HCT116 (cell line): ENCODE data around the gene RANBP17.

ENCODE experiments used
- CEBPB ChIP-seq: IDR thresholded peaks from 2 replicates; pipeline ENCODE4 v1.6.1; 2012; ENCODE audit warnings: low read depth
- CTCF ChIP-seq, 3 experiments: fragments of 200-600 bp in 1 of 3; sonication (generic) in 1 of 3; IDR thresholded peaks in 2 of 3; conservative IDR thresholded peaks in 1 of 3; 2 replicates each; pipeline ENCODE4 v1.5.1; 2012 to 2017; ENCODE audit warnings: low read depth in 2 of 3, low read length in 2 of 3, antibody characterized with exemption in 1 of 3, borderline replicate concordance in 1 of 3, control low read depth in 1 of 3, mild to moderate bottlenecking in 1 of 3, mixed read lengths in 1 of 3, mixed run types in 1 of 3, moderate library complexity in 1 of 3; ENCODE audit not compliant: insufficient read depth in 1 of 3
- EGR1 ChIP-seq: IDR thresholded peaks from 2 replicates; pipeline ENCODE4 v1.6.1; 2012; ENCODE audit warnings: low read depth
- EZH2phosphoT487 ChIP-seq: fragments of 200-600 bp; IDR thresholded peaks from 2 replicates; pipeline ENCODE4 v1.6.1; 2018; ENCODE audit warnings: antibody characterized with exemption, borderline replicate concordance
- POLR2A ChIP-seq: IDR thresholded peaks from 2 replicates; pipeline ENCODE4 v1.7.0; 2011; ENCODE audit warnings: borderline replicate concordance; ENCODE audit not compliant: insufficient read depth, insufficient read length; ENCODE audit errors: extremely low read depth
- POLR2AphosphoS5 ChIP-seq: IDR thresholded peaks from 2 replicates; pipeline ENCODE4 v1.6.1; 2011; ENCODE audit warnings: mild to moderate bottlenecking, low read depth, low read length, moderate library complexity
- RAD21 ChIP-seq: IDR thresholded peaks from 2 replicates; pipeline ENCODE4 v1.6.1; 2012; ENCODE audit warnings: low read depth, mild to moderate bottlenecking
- SIN3A ChIP-seq: IDR thresholded peaks from 2 replicates; pipeline ENCODE4 v1.6.1; 2012; ENCODE audit warnings: low read depth
- ZFX ChIP-seq: fragments of 450-650 bp; IDR thresholded peaks from 2 replicates; pipeline ENCODE4 v1.6.1; 2017
- TF ChIP-seq, protein P1 (sequence below): IDR thresholded peaks from 2 replicates; pipeline ENCODE4 v1.6.1; 2012; ENCODE audit warnings: low read depth
- TF ChIP-seq, protein P2 (sequence below): IDR thresholded peaks from 2 replicates; pipeline ENCODE4 v1.6.1; 2012

- no peak for TF ChIP-seq POLR2AphosphoS5
- no peak for TF ChIP-seq CTCF (IDR thresholded peaks at IDR 0.05 in 2 of 3, conservative IDR thresholded peaks at IDR 0.05 in 1 of 3; ENCODE audit: borderline replicate concordance in 1 of 3, insufficient read depth in 1 of 3, low read depth in 2 of 3, low read length in 2 of 3)
- TF ChIP-seq, protein P1, sequence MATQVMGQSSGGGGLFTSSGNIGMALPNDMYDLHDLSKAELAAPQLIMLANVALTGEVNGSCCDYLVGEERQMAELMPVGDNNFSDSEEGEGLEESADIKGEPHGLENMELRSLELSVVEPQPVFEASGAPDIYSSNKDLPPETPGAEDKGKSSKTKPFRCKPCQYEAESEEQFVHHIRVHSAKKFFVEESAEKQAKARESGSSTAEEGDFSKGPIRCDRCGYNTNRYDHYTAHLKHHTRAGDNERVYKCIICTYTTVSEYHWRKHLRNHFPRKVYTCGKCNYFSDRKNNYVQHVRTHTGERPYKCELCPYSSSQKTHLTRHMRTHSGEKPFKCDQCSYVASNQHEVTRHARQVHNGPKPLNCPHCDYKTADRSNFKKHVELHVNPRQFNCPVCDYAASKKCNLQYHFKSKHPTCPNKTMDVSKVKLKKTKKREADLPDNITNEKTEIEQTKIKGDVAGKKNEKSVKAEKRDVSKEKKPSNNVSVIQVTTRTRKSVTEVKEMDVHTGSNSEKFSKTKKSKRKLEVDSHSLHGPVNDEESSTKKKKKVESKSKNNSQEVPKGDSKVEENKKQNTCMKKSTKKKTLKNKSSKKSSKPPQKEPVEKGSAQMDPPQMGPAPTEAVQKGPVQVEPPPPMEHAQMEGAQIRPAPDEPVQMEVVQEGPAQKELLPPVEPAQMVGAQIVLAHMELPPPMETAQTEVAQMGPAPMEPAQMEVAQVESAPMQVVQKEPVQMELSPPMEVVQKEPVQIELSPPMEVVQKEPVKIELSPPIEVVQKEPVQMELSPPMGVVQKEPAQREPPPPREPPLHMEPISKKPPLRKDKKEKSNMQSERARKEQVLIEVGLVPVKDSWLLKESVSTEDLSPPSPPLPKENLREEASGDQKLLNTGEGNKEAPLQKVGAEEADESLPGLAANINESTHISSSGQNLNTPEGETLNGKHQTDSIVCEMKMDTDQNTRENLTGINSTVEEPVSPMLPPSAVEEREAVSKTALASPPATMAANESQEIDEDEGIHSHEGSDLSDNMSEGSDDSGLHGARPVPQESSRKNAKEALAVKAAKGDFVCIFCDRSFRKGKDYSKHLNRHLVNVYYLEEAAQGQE = no peak
- no peak for TF ChIP-seq EZH2phosphoT487
- TF ChIP-seq CEBPB = no peak
- no peak for TF ChIP-seq EGR1
- no peak for TF ChIP-seq RAD21
- no peak for TF ChIP-seq POLR2A
- TF ChIP-seq SIN3A = no peak
- no peak for TF ChIP-seq ZFX
- TF ChIP-seq, protein P2, sequence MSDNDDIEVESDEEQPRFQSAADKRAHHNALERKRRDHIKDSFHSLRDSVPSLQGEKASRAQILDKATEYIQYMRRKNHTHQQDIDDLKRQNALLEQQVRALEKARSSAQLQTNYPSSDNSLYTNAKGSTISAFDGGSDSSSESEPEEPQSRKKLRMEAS = no peak
Observed at GRCh38 chr5:171310819-171311321, 449.1 kb downstream of the RANBP17 start.
